ENCODE data around the gene ELFN2. TPM values are rescaled to one million over a fixed set of nuclear protein-coding genes. Genes with fewer than 3 reads are reported as not detected.
"Not testable (repeated sequence)": the region's sequence is repeated elsewhere in the genome, so short reads cannot be mapped to it uniquely, and the experiment has no call there.

The ELFN2 gene
- total and polyA plus RNA-seq, 8 donors: 0.70 to 4.9 (median 1.5) TPM

GRCh38 chr22:37401401-37402183 lies 25.7 kb downstream of the ELFN2 start:
- peak; percentile 34 for ATAC-seq
- Histone ChIP-seq H3K36me3 (no peaks in the 10 kb centered on the region), H3K9me3 (no peaks in the 10 kb centered on the region), H3K27ac (no peak overlapping the region), H3K4me3 (no peak overlapping the region), H3K4me1 (peaks cover 0 to 18% of the 10 kb centered on the region in 2 donors), H3K27me3 (peaks cover 0 to 10% of the 10 kb centered on the region in 2 donors)
- intact Hi-C loops (cut with DNase I): no loop called here
- TF ChIP-seq, protein P1, sequence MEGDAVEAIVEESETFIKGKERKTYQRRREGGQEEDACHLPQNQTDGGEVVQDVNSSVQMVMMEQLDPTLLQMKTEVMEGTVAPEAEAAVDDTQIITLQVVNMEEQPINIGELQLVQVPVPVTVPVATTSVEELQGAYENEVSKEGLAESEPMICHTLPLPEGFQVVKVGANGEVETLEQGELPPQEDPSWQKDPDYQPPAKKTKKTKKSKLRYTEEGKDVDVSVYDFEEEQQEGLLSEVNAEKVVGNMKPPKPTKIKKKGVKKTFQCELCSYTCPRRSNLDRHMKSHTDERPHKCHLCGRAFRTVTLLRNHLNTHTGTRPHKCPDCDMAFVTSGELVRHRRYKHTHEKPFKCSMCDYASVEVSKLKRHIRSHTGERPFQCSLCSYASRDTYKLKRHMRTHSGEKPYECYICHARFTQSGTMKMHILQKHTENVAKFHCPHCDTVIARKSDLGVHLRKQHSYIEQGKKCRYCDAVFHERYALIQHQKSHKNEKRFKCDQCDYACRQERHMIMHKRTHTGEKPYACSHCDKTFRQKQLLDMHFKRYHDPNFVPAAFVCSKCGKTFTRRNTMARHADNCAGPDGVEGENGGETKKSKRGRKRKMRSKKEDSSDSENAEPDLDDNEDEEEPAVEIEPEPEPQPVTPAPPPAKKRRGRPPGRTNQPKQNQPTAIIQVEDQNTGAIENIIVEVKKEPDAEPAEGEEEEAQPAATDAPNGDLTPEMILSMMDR (IDR thresholded peaks at IDR 0.05): no peak
- peak in 2 of 4 donors; percentile 31 to 58 for DNase-seq

DNA sequence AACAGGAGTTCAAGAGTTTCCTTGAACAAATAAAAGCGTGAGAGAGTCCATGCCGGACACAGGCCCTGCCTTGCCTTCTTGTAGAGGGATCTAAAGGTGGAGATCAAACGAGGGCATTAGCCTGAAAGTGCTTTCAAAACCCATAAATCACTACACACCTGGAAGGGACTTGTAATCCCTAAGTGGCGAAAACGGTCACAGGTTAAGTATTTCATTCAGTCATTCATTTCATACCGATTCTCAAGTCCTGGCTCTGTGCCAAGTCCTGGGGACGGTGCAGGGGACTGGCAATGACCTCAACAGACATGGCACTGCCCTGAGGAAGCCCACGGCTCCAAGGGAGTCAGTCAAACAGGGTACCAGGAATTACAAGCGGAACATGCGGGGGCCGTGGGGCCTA lies 26.6 kb downstream of the ELFN2 start:
- intact Hi-C loops (cut with DNase I): no loop called here
- DNase-seq: peak in 1 of 4 donors; percentile 26
- TF ChIP-seq, protein P1 (IDR thresholded peaks at IDR 0.05): no peak
- H3K4me1 ChIP-seq: peaks cover 0 to 18% of the 10 kb centered on the region in 2 donors
- H3K27me3 ChIP-seq: peaks cover 0 to 10% of the 10 kb centered on the region in 2 donors
- no peaks in the 10 kb centered on the region for H3K36me3 ChIP-seq
- peak; percentile 73 for ATAC-seq
- H3K4me3 ChIP-seq: no peak overlapping the region
- H3K27ac ChIP-seq: no peak overlapping the region
- no peaks in the 10 kb centered on the region for H3K9me3 ChIP-seq

DNA sequence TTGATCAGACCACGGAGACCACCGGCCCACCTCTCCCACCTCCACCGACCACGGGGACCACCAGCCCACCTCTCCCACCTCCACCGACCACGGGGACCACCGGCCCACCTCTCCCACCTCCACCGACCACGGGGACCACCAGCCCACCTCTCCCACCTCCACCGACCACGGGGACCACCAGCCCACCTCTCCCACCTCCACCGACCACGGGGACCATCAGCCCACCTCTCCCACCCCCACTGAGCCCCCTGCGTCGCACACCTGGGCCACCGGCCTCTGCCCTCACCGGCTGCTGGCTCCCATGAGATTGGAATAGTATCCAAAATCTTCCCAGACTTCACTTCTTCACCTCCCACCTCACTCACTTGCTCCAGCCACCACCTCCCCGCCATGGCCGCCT lies 27.8 kb downstream of the ELFN2 start:
- H3K27me3 ChIP-seq, H3K9me3 ChIP-seq: not testable (repeated sequence)

GRCh38 chr22:37397226-37397625 lies 30.1 kb downstream of the ELFN2 start:
- Histone ChIP-seq H3K9me3 (no peaks in the 10 kb centered on the region), H3K36me3 (no peaks in the 10 kb centered on the region), H3K27ac (no peak overlapping the region), H3K4me3 (no peak overlapping the region), H3K4me1 (peaks cover 0 to 18% of the 10 kb centered on the region in 2 donors), H3K27me3 (no peaks in the 10 kb centered on the region)
- no peak for ATAC-seq
- TF ChIP-seq, protein P1 (IDR thresholded peaks at IDR 0.05): no peak
- intact Hi-C loops (cut with DNase I): no loop called here
- no peak for DNase-seq

More for the DNA sequence above, 27.8 kb downstream of the ELFN2 start:
- H3K27ac ChIP-seq; DNase-seq; H3K4me3 ChIP-seq; ATAC-seq; H3K36me3 ChIP-seq; intact Hi-C loops (cut with DNase I): not testable (repeated sequence)
- peaks cover 0 to 18% of the 10 kb centered on the region in 2 donors for H3K4me1 ChIP-seq

DNA sequence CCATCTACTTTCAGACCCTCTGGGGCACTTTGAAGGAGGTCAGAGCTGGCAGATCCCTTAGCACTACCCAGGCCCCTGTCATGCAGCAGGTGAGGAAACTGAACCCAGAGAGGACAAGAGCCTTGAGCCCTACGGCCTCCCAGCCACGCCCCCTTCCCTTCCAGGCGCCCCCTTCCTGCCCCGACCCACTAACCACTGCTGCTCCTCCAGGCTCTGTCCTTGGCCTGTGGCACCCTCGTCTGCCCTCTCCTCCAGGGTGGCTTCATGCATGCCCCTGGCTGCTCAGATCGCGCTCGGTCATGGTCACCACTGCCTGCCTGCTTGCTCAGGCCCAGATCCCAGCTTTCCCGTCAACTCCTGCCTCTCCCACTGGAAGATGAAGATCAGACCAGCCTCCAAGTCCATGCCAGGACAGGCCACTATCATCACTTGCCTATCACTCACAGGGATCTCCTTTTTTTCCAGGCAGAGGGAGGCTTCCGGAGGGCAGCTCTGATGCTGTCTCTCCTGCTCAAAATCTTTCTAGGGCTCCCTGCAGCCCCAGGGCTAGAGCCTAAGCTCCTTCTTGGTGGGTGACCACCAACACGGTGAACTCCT lies 30.7 kb downstream of the ELFN2 start:
- ATAC-seq: no peak
- H3K36me3 ChIP-seq: no peaks in the 10 kb centered on the region
- H3K27ac ChIP-seq: no peak overlapping the region
- no peaks in the 10 kb centered on the region for H3K9me3 ChIP-seq
- no peak for DNase-seq
- intact Hi-C loops (cut with DNase I): no loop called here
- TF ChIP-seq, protein P1 (IDR thresholded peaks at IDR 0.05): no peak
- no peaks in the 10 kb centered on the region for H3K27me3 ChIP-seq
- H3K4me1 ChIP-seq: peaks cover 0 to 15% of the 10 kb centered on the region in 2 donors
- no peak overlapping the region for H3K4me3 ChIP-seq

All from left lung (tissue), 10 donors.